ENCODE data around the gene MEGF6. TPM values are rescaled to one million over a fixed set of nuclear protein-coding genes. Genes with fewer than 3 reads are reported as not detected.

Gene MEGF6
- total RNA-seq, 1 experiment from 2014 or later = 65.3 TPM

- Histone ChIP-seq H3K9me3 (ENCODE audit: insufficient read depth, low read depth) (no peaks in the 10 kb centered on the region), H4K20me1 (ENCODE audit: insufficient read depth) (no peaks in the 10 kb centered on the region; the same call in 1 of the 2 replicates), H2AFZ (no peak overlapping the region), H3K4me1 (replicated peaks; ENCODE audit: insufficient read depth) (no peaks in the 10 kb centered on the region), H3K4me3 (no peak overlapping the region), H3K9me2 (ENCODE audit: insufficient read depth) (no peaks in the 10 kb centered on the region), H3K27ac (no peak overlapping the region), H3K4me2 (no peak overlapping the region), H3K36me3 (ENCODE audit: low read depth) (no peaks in the 10 kb centered on the region), H3F3A (ENCODE audit: insufficient read depth, low read depth) (peaks cover 7% of the 10 kb centered on the region; the same call in 1 of the 2 replicates), H3K27me3 (ENCODE audit: insufficient read depth, low read depth) (no peaks in the 10 kb centered on the region), H3K79me2 (ENCODE audit: low read depth) (no peaks in the 10 kb centered on the region)
- intact Hi-C loops (cut with micrococcal nuclease; ENCODE audit: unreplicated experiment) = no loop called here
- ChIA-PET POLR2A (ENCODE audit: unreplicated experiment) (no interaction called here), CTCF (no interaction called here)
- no peak for DNase-seq
- TF ChIP-seq, protein P1, sequence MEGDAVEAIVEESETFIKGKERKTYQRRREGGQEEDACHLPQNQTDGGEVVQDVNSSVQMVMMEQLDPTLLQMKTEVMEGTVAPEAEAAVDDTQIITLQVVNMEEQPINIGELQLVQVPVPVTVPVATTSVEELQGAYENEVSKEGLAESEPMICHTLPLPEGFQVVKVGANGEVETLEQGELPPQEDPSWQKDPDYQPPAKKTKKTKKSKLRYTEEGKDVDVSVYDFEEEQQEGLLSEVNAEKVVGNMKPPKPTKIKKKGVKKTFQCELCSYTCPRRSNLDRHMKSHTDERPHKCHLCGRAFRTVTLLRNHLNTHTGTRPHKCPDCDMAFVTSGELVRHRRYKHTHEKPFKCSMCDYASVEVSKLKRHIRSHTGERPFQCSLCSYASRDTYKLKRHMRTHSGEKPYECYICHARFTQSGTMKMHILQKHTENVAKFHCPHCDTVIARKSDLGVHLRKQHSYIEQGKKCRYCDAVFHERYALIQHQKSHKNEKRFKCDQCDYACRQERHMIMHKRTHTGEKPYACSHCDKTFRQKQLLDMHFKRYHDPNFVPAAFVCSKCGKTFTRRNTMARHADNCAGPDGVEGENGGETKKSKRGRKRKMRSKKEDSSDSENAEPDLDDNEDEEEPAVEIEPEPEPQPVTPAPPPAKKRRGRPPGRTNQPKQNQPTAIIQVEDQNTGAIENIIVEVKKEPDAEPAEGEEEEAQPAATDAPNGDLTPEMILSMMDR (conservative IDR thresholded peaks at IDR 0.05) = no peak
- no peak for TF ChIP-seq EZH2 (IDR thresholded peaks at IDR 0.05; ENCODE audit: low read depth)
- no TSS peak for BruUV-seq (replicated peaks)
Measured at GRCh38 chr1:3468236-3469103, 142.8 kb downstream of the MEGF6 start.

DNA sequence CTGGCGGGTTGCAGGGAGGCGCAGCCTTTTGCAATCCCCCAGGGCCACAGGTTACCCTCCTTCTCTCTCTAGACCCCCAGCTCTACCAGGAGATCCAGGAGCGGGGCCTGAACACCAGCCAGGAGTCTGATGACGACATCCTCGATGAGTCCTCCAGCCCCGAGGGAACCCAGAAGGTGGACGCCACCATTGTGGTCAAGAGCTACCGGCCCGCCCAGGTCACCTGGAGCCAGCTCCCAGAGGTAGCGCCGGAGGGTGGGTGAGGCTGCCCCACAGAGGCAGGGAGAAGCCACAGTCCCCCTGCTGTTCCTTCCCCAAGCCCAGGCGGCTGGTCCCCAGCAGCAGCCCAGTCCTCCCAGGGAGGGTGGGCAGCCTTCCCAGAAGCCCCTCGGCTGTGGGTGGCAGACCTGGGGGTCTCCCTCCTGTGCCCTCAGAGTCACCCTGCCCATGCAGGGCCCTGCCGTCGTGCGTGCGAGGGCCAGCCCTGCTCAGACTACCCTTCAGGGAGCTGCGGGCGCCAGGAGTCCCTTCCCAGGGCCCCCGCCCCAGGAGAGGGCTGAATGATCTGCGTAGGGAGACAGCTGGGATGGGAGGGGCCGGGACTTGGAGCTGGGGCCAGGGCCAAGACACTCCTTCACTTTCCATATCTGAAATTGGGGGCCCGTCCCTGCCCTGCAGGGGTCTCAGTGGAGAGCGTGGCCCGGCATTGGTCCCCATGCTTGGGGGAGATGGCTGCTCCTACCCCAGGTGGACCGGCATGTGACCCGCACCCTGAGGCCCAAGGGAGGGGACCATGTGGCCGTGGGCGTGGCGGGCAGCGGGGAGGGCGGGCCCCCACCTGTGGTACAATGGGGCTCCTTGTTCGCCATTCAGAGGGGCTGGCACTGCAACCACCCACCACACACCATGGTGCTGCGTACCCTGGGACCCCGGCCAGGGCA, 143.9 kb downstream of the MEGF6 start:
- Histone ChIP-seq H3K79me2 (ENCODE audit: low read depth) (no peaks in the 10 kb centered on the region), H3K4me3 (no peak overlapping the region), H3K9me3 (ENCODE audit: insufficient read depth, low read depth) (no peaks in the 10 kb centered on the region), H2AFZ (no peak overlapping the region), H3K36me3 (ENCODE audit: low read depth) (no peaks in the 10 kb centered on the region), H4K20me1 (ENCODE audit: insufficient read depth) (no peaks in the 10 kb centered on the region; the same call in 1 of the 2 replicates), H3K27ac (no peak overlapping the region), H3F3A (ENCODE audit: insufficient read depth, low read depth) (peaks cover 7% of the 10 kb centered on the region; the same call in 1 of the 2 replicates), H3K9me2 (ENCODE audit: insufficient read depth) (no peaks in the 10 kb centered on the region), H3K4me2 (no peak overlapping the region), H3K4me1 (replicated peaks; ENCODE audit: insufficient read depth) (no peaks in the 10 kb centered on the region), H3K27me3 (ENCODE audit: insufficient read depth, low read depth) (no peaks in the 10 kb centered on the region)
- ChIA-PET CTCF (interaction anchor here (0.6 kb wide), 1 partner anchor 43 kb away, joined by 3 read pairs; no protein-coding TSS in a partner anchor), POLR2A (ENCODE audit: unreplicated experiment) (no interaction called here)
- no TSS peak for BruUV-seq (replicated peaks)
- DNase-seq = no peak
- intact Hi-C loops (cut with micrococcal nuclease; ENCODE audit: unreplicated experiment) = no loop called here
- TF ChIP-seq, protein P1 (conservative IDR thresholded peaks at IDR 0.05) = no peak
- TF ChIP-seq EZH2 (IDR thresholded peaks at IDR 0.05; ENCODE audit: low read depth) = no peak

DNA sequence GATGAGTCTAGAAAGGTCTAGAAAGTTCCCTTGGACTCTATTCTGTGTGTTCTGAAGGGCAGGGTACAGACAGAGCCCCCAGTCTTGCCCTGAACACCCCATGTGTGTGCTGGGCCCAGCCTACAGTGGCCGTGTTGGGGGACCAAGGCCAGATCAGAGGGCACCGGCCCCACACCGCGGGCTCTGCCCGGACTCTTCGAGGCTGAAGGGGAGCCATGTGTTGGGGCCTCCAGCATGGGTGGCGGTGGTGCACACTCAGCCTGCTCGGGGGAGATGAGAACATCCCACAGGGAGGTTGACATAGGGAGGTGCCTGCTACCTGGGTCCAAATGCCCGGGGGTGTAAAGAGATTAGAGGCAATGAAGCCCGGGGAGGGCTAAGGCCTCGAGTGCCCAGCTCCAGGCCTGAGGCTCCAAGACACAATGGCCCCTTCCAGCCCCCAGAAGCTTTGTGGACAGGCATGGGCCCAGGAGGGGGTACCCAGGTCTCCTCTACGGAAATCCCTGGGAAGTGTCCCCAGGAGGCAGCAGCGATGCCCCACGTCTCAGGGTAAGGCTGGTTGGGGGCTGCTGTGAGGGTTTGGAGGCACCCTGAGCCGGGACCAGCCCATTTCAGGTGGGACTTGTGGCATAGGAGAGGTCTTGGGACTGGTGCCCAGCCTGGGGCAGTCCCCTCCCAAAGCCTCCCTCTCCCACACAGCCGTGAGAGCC, 144.8 kb downstream of the MEGF6 start:
- H3K4me3 ChIP-seq = no peak overlapping the region
- intact Hi-C loops (cut with micrococcal nuclease; ENCODE audit: unreplicated experiment) = no loop called here
- H3K4me1 ChIP-seq (replicated peaks; ENCODE audit: insufficient read depth) = no peaks in the 10 kb centered on the region
- BruUV-seq (replicated peaks) = no TSS peak
- TF ChIP-seq EZH2 (IDR thresholded peaks at IDR 0.05; ENCODE audit: low read depth) = no peak
- TF ChIP-seq, protein P1 (conservative IDR thresholded peaks at IDR 0.05) = no peak
- H3K36me3 ChIP-seq (ENCODE audit: low read depth) = no peaks in the 10 kb centered on the region
- peaks cover 4% of the 10 kb centered on the region; the same call in 1 of the 2 replicates for H4K20me1 ChIP-seq (ENCODE audit: insufficient read depth)
- no peak overlapping the region for H3K4me2 ChIP-seq
- no peaks in the 10 kb centered on the region for H3K27me3 ChIP-seq (ENCODE audit: insufficient read depth, low read depth)
- H3F3A ChIP-seq (ENCODE audit: insufficient read depth, low read depth) = peaks cover 1% of the 10 kb centered on the region; the same call in 1 of the 2 replicates
- H3K79me2 ChIP-seq (ENCODE audit: low read depth) = no peaks in the 10 kb centered on the region
- H3K27ac ChIP-seq = no peak overlapping the region
- no peak for DNase-seq
- H3K9me3 ChIP-seq (ENCODE audit: insufficient read depth, low read depth) = no peaks in the 10 kb centered on the region
- ChIA-PET CTCF (interaction anchor here (0.6 kb wide), 1 partner anchor 42 kb away, joined by 3 read pairs; no protein-coding TSS in a partner anchor), POLR2A (ENCODE audit: unreplicated experiment) (no interaction called here)
- no peaks in the 10 kb centered on the region for H3K9me2 ChIP-seq (ENCODE audit: insufficient read depth)
- H2AFZ ChIP-seq = no peak overlapping the region

Data from PC-9 (cell line).